ENCODE data around the gene FTMT.

Gene FTMT

GRCh38 chr5:121867403-121867802 is 15.7 kb downstream of the FTMT start:
- no peak for DNase-seq
- Histone ChIP-seq H3K4me3 (ENCODE audit: low read depth, low read length) (no peak overlapping the region), H3K4me1 (peaks cover 7% of the 10 kb centered on the region), H3K9me3 (no peaks in the 10 kb centered on the region), H3K36me3 (no peaks in the 10 kb centered on the region), H3K27me3 (no peaks in the 10 kb centered on the region)
- no peak for TF ChIP-seq CTCF (IDR thresholded peaks at IDR 0.05; ENCODE audit: low read depth, low read length)

- peak; percentile 48 for TF ChIP-seq CTCF (IDR thresholded peaks at IDR 0.05; ENCODE audit: low read depth, low read length)
- DNase-seq = no peak
- H3K4me3 ChIP-seq (ENCODE audit: low read depth, low read length) = no peak overlapping the region
- no peaks in the 10 kb centered on the region for H3K27me3 ChIP-seq
- H3K36me3 ChIP-seq = no peaks in the 10 kb centered on the region
- H3K9me3 ChIP-seq = no peaks in the 10 kb centered on the region
- H3K4me1 ChIP-seq = peaks cover 7% of the 10 kb centered on the region
These were observed 18.8 kb downstream of the FTMT start for GRCh38 chr5:121870489-121870888.

GRCh38 chr5:121872856-121873255 is 21.2 kb downstream of the FTMT start:
- TF ChIP-seq CTCF (IDR thresholded peaks at IDR 0.05; ENCODE audit: low read depth, low read length) = no peak
- no peak overlapping the region for H3K4me3 ChIP-seq (ENCODE audit: low read depth, low read length)
- H3K4me1 ChIP-seq = peaks cover 7% of the 10 kb centered on the region
- no peak for DNase-seq
- no peaks in the 10 kb centered on the region for H3K27me3 ChIP-seq
- no peaks in the 10 kb centered on the region for H3K36me3 ChIP-seq
- no peaks in the 10 kb centered on the region for H3K9me3 ChIP-seq

GRCh38 chr5:121873409-121873808 is 21.7 kb downstream of the FTMT start:
- Histone ChIP-seq H3K4me3 (ENCODE audit: low read depth, low read length) (no peak overlapping the region), H3K27me3 (no peaks in the 10 kb centered on the region), H3K36me3 (no peaks in the 10 kb centered on the region), H3K4me1 (peaks cover 7% of the 10 kb centered on the region), H3K9me3 (no peaks in the 10 kb centered on the region)
- TF ChIP-seq CTCF (IDR thresholded peaks at IDR 0.05; ENCODE audit: low read depth, low read length) = no peak
- no peak for DNase-seq

- no peak for TF ChIP-seq CTCF (IDR thresholded peaks at IDR 0.05; ENCODE audit: low read depth, low read length)
- Histone ChIP-seq H3K9me3 (no peaks in the 10 kb centered on the region; the same call in 1 of the 2 replicates), H3K4me3 (ENCODE audit: low read depth, low read length) (no peak overlapping the region), H3K36me3 (no peaks in the 10 kb centered on the region), H3K4me1 (no peaks in the 10 kb centered on the region), H3K27me3 (no peaks in the 10 kb centered on the region)
- no peak for DNase-seq
These were observed 33.9 kb downstream of the FTMT start for GRCh38 chr5:121885630-121886029.

- no peak for TF ChIP-seq CTCF (IDR thresholded peaks at IDR 0.05; ENCODE audit: low read depth, low read length)
- Histone ChIP-seq H3K36me3 (no peaks in the 10 kb centered on the region), H3K4me3 (ENCODE audit: low read depth, low read length) (no peak overlapping the region), H3K9me3 (no peaks in the 10 kb centered on the region; the same call in 1 of the 2 replicates), H3K4me1 (no peaks in the 10 kb centered on the region), H3K27me3 (no peaks in the 10 kb centered on the region)
- no peak for DNase-seq
These were observed 36.0 kb downstream of the FTMT start for GRCh38 chr5:121887727-121888126.
